ENCODE measurements around the gene HEBP2. TPM values are rescaled to one million over a fixed set of nuclear protein-coding genes. Genes with fewer than 3 reads are reported as not detected.

The HEBP2 gene
- total RNA-seq, 4 donors from 2014 or later, result 141 to 195 (median 162) TPM

DNA sequence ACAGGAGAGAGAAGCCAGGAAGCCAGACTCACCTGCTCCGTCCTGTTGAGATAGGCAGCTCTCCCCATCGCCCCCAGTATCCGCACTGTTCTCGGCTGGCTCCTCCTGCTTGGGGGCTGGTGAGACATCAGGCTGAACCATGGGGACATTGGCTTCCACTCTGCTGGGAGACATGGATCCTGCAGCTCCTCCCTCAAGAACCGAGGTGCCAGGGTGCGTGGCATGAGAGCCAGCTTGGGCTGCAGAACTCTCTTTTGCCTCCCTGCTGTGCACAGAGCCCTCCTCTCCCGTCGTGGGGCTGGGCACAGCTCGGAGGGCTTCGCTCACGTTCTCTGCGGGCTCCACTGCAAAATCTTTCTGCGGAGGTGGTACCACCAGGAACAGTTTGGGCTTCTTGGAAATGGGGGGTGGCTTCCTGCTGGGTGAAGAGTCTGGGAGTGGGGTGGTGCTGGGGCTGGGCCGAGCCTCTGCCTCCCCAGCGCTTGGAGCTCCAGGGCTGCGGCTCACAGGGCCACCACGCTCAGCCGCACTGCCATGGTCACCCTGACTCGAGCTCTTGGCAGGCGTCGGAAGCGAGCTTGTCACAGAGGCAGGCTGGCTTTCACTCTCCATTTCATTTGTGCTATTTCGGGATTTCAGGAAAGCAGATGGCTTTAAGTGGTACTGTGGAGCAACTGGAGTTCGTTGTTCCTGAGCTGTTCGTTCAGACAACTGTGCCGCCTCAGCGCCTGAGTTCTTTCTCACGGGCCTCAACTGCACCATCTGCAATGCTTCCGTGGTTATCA, 26.5 kb downstream of the HEBP2 start:
- no peak overlapping the region for H3K4me3 ChIP-seq (ENCODE audit: low read depth, poor library complexity, severe bottlenecking)
- TF ChIP-seq, protein P1, sequence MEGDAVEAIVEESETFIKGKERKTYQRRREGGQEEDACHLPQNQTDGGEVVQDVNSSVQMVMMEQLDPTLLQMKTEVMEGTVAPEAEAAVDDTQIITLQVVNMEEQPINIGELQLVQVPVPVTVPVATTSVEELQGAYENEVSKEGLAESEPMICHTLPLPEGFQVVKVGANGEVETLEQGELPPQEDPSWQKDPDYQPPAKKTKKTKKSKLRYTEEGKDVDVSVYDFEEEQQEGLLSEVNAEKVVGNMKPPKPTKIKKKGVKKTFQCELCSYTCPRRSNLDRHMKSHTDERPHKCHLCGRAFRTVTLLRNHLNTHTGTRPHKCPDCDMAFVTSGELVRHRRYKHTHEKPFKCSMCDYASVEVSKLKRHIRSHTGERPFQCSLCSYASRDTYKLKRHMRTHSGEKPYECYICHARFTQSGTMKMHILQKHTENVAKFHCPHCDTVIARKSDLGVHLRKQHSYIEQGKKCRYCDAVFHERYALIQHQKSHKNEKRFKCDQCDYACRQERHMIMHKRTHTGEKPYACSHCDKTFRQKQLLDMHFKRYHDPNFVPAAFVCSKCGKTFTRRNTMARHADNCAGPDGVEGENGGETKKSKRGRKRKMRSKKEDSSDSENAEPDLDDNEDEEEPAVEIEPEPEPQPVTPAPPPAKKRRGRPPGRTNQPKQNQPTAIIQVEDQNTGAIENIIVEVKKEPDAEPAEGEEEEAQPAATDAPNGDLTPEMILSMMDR (IDR thresholded peaks at IDR 0.05), result no peak
- no peak for TF ChIP-seq POLR2A (IDR thresholded peaks at IDR 0.05)
- no peak for DNase-seq (ENCODE audit: low spot score in 2 of 2)
- WGBS, 2 donors, result 82% methylated on average over 29 of the region's 29 CpGs
- intact Hi-C loops (cut with DNase I; ENCODE audit: low total_unique reads), result loop anchor here (10.0 kb wide), 1 partner anchor 94 kb away; no protein-coding TSS in a partner anchor

DNA sequence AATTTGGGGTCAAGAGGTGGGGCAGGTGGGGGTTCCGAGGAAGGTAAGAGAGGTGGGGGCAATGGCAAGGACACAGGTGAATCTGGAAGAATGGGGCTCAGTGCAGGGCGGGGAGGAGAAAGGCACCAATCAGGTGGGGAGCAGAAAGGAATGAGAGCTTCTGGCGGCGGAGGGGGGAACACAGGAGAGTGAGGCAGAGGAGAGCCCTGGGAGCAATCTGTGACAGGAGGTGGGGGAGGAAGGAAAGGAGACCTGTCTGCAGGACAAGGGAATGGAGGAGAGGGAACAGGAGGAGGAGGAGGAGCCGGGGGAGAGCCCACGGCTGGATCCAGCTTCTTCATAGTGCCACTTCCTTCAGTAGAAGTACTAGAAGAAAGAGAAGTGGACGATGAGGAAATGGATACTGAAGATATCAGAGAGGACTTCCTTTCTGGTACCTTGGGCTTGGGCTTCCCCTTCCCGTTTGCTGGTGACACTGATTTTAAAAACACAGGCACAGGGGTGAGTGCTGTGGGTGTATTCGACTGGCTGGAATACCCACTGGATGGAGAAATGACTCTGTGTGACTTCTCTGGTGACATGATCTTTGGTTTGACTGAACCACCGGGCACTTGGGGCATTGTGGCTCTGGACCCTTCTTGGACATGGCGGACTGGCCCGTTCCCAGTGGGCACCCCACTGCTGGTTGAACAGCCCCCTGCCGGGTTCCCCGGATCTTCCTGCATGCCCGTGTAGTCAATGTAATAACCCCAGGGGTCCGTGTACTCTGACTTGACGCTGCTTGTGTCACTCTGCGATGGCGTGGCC, 27.4 kb downstream of the HEBP2 start:
- 85 to 88% methylated on average over 19 of the region's 19 CpGs for WGBS, 2 donors
- no peak overlapping the region for H3K4me3 ChIP-seq (ENCODE audit: low read depth, poor library complexity, severe bottlenecking)
- no peak for DNase-seq (ENCODE audit: low spot score in 2 of 2)
- intact Hi-C loops (cut with DNase I; ENCODE audit: low total_unique reads), result loop anchor here (10.0 kb wide), 1 partner anchor 93 kb away; no protein-coding TSS in a partner anchor
- TF ChIP-seq, protein P1 (IDR thresholded peaks at IDR 0.05), result no peak
- TF ChIP-seq POLR2A (IDR thresholded peaks at IDR 0.05), result no peak

DNA sequence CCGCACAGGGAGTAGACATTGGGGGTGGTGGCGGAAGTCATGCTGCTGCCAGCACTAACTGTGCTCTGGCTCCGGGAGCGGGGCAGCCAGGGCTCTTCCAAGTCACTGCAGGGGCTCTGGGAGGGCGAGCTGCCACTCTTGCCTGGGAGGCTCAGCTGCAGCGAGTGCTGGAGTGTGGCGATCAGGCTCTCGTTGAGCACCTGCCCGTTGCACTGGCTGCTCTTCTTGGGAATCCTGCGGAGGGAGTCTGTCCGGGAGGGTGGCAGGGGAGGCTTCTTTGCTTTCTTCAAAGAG, 28.0 kb downstream of the HEBP2 start:
- intact Hi-C loops (cut with DNase I; ENCODE audit: low total_unique reads), result loop anchor here (10.0 kb wide), 1 partner anchor 93 kb away; no protein-coding TSS in a partner anchor
- no peak for TF ChIP-seq POLR2A (IDR thresholded peaks at IDR 0.05)
- TF ChIP-seq, protein P1 (IDR thresholded peaks at IDR 0.05), result no peak
- DNase-seq (ENCODE audit: low spot score in 2 of 2), result no peak
- 91 to 93% methylated on average over 11 of the region's 11 CpGs for WGBS, 2 donors
- no peak overlapping the region for H3K4me3 ChIP-seq (ENCODE audit: low read depth, poor library complexity, severe bottlenecking)

DNA sequence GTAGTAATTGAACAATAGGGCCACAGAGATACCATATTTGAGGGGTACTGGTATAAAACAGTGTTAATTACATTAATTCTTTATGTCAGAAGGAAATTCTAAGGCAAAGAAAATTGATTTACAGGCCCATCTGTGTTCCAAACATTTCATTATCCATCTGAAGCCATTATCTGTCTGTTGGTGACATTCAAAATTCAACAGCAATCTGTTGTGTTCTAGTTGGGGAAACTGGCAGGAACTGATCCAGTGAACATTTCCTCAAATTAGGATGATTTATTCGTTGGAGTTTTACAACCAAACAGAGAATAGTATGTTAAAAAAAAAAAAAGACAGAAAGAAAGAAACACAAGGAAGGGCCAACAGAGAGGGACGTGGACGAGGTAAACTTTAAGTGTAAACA, 30.1 kb downstream of the HEBP2 start:
- 67 to 70% methylated on average over 3 of the region's 3 CpGs for WGBS, 2 donors
- intact Hi-C loops (cut with DNase I; ENCODE audit: low total_unique reads), result loop anchor here (10.0 kb wide), 1 partner anchor 91 kb away; no protein-coding TSS in a partner anchor
- H3K4me3 ChIP-seq (ENCODE audit: low read depth, poor library complexity, severe bottlenecking), result no peak overlapping the region
- DNase-seq (ENCODE audit: low spot score in 2 of 2), result no peak
- no peak for TF ChIP-seq POLR2A (IDR thresholded peaks at IDR 0.05)
- TF ChIP-seq, protein P1 (IDR thresholded peaks at IDR 0.05), result no peak

DNA sequence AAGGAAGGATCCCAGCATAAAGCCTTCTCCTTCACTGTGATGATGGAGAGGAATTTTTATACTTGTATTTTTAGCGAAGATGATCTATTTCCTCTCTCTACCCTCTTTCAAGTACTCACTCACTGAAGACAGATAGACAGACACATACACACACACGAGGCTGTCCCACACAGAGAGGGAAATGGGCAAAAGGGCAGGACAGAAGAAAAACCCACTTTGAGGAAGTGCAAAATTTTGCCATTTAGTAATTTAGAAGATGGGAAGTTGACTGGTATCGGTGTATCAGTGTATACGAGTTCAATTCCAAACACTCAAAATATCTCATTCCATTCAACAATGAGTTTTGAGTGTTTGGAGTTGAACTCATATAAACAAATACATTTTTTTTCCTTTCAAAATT, 30.9 kb downstream of the HEBP2 start:
- 81 to 84% methylated on average over 4 of the region's 4 CpGs for WGBS, 2 donors
- H3K4me3 ChIP-seq (ENCODE audit: low read depth, poor library complexity, severe bottlenecking), result no peak overlapping the region
- intact Hi-C loops (cut with DNase I; ENCODE audit: low total_unique reads), result loop anchor here (10.0 kb wide), 1 partner anchor 90 kb away; no protein-coding TSS in a partner anchor
- TF ChIP-seq, protein P1 (IDR thresholded peaks at IDR 0.05), result no peak
- TF ChIP-seq POLR2A (IDR thresholded peaks at IDR 0.05), result no peak
- no peak for DNase-seq (ENCODE audit: low spot score in 2 of 2)

Data from lower leg skin (tissue), 4 donors.